Adipose tissue (tissue), 3 donors: ENCODE data around the gene MSANTD3. TPM values are rescaled to one million over a fixed set of nuclear protein-coding genes. Genes with fewer than 3 reads are reported as not detected.

Experiments used
- H3K27ac ChIP-seq: one replicate; pipeline ENCODE4 v1.5.1; 2013; ENCODE audit warnings: low read depth, low read length
- WGBS, 3 donors: extraction: QIAGEN DNeasy Blood & Tissue Kit; methylation state at CpG; one replicate each; pipeline ENCODE4 v1.1.7; 2013; 5-methylcytosine and 5-hydroxymethylcytosine counted together
- polyA plus RNA-seq, 3 donors: library from polyadenylated mRNA; stranded (reverse); fragments of 200-250 nt; gene quantifications; one replicate each; pipeline ENCODE4 v1.2.3, GENCODE V29; 2013
- donor health status: healthy with polysubstance abuse.
- donor health status: Bipolar disorder and iron deficiency.
- donor health status: healthy.

Gene MSANTD3
- polyA plus RNA-seq, 3 donors = 6.5 to 14.1 (median 11.8) TPM

DNA sequence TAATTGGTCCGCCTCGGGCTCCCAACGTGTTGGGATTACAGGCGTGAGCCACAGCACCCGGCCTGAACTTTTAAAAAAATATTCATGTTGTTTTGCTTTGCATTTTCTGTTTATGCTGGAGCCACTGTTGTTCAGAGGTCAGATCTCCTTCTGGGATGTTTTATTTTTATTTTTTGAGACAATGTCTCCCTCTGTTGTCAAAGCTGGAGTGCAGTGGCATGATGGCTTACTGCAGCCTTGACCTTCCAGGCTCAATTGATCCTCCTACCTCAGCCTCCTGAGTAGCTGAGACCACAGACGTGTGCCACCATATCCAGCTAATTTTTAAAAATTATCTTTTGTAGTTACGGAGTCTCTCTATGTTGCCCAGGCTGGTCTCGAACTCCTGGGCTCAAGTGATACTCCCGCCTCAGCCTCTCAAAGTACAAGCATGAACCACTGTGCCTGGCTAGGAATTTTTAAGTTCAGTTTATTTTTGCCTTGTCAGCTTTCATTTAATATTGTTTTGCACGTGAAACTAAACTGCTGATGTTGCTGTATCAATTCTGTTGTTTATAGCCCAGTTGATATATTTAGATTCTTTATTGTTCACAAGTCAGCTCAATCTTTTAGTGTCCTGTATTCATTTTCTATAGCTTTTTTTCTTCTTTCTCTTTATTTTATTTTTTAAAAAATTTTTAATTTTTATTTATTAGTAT lies 59.7 kb downstream of the MSANTD3 start:
- no peak overlapping the region for H3K27ac ChIP-seq
- WGBS, 3 donors = 86 to 91% (median 89%) methylated on average over 10 of the region's 10 CpGs

DNA sequence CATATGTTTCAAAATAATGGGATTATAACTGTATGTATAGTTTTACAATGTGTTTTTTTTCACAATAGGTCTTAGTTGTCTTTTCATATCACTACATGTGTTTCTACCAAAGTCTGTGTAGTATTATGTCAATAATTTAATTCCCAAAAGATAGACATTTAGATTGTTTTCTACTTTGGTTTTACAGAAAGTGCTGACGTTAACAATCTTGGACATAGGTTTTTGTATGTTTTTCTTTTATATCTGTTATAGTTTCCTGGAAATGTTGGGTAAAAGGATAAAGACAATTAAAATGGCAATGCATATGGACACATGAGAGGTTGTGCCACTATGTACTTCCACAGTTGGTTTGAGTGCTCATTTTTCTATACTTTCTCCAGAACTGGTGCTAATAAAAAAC lies 61.2 kb downstream of the MSANTD3 start:
- WGBS, 3 donors = 95 to 100% (median 95%) methylated on average over 1 of the region's 1 CpG
- H3K27ac ChIP-seq = no peak overlapping the region

DNA sequence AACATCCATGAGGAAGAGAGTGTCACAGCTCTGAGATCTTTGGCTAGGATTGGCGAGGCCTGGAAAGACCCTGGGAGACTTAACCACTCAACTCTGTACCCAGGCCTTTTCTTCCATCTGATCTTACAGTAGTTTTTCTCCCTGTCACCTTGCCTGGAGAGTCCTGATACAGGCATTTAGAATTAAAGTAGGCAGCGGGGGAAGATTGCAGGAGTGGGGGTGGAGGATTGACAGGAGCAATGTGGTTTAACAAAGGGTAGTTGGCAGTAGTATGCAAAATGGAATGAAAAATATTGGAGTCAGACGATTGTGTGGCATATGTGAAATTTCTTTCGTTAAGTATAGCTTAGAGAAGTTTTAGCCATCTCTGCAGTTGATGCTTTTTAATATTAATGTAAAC lies 62.9 kb downstream of the MSANTD3 start:
- WGBS, 3 donors = 85 to 90% (median 86%) methylated on average over 4 of the region's 4 CpGs

DNA sequence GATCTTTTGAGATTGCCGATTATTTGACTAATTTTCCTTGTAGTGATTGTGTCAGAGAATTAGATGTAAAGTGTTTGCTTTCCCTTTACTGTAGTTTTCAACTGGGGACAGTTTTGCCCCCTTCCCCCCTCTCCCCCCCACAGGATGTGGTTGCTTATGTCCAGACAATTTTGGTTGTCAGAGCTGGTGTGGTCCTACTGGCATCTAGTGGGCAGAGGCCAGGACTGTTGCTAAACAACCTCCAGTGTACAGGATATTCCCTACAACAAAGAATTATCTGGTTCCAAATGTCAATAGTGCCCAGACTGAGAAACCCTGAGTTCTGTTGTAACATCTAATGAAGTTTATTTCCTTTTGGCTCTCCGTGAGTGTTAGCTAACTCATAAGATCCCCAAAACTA lies 66.0 kb downstream of the MSANTD3 start:
- 75 to 86% (median 83%) methylated on average over 2 of the region's 2 CpGs for WGBS, 3 donors
- no peak overlapping the region for H3K27ac ChIP-seq

More for the DNA sequence above, 62.9 kb downstream of the MSANTD3 start:
- H3K27ac ChIP-seq = no peak overlapping the region

DNA sequence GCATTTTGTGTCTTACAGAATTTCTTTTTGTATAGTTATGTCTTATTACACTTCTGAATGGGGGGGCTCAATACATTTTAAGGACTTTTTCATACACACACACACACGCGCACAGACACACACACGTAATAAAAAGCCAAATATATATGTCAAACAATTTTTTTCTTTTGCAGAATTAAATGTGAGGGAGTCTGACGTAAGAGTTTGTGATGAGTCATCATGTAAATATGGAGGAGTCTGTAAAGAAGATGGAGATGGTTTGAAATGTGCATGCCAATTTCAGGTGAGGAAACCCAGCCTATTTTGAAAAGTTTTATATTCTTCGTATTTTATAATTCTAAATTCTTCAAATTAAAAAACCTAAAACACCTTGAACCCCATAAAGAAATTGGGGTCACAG lies 71.6 kb downstream of the MSANTD3 start:
- 88 to 89% (median 88%) methylated on average over 5 of the region's 5 CpGs for WGBS, 3 donors
- no peak overlapping the region for H3K27ac ChIP-seq

DNA sequence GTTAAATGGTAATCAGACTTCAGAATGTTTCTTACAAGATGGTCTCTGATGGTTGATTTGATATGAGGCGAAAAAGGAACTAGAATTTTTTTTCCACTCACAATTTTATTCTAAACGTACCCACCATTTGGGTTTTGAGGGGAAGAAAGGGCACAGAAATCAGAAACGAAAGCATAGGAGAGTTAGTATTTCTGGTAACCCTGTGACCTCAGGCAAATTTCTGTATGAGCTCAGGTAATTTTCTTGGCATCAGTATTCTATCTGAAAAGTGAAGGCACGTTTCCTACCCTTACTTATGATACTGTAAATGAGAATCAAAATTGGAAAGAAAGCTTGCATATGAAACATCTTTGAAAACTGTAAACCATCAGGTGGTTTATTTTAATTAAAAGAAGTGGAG lies 72.5 kb downstream of the MSANTD3 start:
- H3K27ac ChIP-seq = no peak overlapping the region
- WGBS, 3 donors = 77% methylated on average over 4 of the region's 4 CpGs

DNA sequence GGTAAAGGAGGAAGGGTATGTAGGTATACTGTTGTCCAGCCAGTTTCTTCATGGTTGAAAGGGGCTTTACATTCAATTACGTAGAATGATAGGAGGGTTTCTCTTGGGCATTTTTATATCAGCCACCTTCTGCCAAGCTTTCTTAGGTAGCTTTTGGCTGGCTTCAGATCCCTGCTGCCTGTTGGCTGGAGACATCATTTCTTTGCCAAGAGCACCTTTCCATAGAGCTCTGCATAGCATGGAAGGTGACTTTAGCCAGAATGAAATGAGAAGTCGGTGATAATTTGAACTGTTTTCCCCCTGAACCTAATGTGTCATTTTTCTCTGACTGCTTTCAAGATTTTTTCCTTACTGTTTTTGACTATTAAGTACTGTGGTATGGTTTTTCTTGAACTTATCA lies 72.9 kb downstream of the MSANTD3 start:
- H3K27ac ChIP-seq = no peak overlapping the region
- WGBS, 3 donors = 68 to 95% (median 93%) methylated on average over 2 of the region's 2 CpGs

Other genes starting within 250 kb of the MSANTD3 start
- 10 to 100 TPM in 1 of 3 donors, 1 to 10 TPM in 2; 4.0 to 10.0 (median 6.0) TPM for gene TEX10, start 74.2 kb upstream of the MSANTD3 start, polyA plus RNA-seq
- gene TMEFF1, start 46.0 kb downstream of the MSANTD3 start, polyA plus RNA-seq = under 1 TPM in 1 of 3 donors, not detected in 2; 0.03 TPM
- under 1 TPM; 0.10 to 0.45 (median 0.13) TPM for gene CAVIN4, start 150.9 kb downstream of the MSANTD3 start, polyA plus RNA-seq